DMS53 (cell line): Measurements from ENCODE around the gene RTL3.
A peak's percentile ranks its signal among the peaks of the same experiment; 100 is the strongest.
"Not testable (repeated sequence)": the region's sequence is repeated elsewhere in the genome, so short reads cannot be mapped to it uniquely, and the experiment has no call there.

ENCODE experiments used
- DNase-seq: peaks from one replicate; lab custom pipeline; 2025; lab: John Stamatoyannopoulos, UW

RTL3 gene, protein sequence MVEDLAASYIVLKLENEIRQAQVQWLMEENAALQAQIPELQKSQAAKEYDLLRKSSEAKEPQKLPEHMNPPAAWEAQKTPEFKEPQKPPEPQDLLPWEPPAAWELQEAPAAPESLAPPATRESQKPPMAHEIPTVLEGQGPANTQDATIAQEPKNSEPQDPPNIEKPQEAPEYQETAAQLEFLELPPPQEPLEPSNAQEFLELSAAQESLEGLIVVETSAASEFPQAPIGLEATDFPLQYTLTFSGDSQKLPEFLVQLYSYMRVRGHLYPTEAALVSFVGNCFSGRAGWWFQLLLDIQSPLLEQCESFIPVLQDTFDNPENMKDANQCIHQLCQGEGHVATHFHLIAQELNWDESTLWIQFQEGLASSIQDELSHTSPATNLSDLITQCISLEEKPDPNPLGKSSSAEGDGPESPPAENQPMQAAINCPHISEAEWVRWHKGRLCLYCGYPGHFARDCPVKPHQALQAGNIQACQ

DNA sequence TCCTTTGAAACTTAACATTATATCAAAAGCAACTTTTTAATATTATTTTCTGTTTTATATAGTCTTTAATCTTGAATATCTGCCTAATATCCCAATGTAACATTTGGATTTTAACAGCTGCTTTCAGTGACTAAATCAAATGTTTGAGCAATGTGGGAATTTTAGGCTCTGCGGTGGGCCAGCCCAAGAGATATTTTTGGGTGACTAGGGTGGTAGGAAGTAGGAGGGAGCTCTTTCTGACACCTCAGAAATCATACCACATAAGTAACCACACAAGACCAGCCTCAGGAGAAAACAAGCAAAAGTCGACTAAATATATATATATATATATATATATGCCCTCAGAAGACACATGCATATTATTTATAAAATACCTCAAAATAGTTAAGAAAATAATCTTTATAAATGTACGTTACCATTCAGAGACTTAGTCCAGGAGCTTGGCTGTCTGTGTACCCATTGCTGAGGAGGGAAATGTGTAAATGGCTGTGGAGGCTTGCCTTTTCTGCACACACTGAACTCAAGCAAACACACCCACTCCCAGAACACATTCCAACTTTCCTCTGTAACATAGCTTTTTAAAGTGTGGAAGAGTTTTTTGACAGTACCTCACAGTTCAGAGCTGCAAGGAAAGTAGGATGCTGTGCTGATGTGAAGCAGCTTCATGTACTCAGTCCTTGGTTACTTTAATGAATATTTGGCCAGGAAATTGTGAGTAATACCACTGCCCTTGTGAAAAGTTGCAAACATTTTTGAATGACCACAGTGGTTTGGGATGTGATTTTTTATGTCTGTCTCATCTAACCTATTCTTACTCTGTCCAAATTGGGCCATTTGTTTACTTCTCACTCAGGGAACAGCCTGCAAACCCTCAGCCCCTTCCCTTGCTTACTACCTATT, at the start of gene RTL3:
Gene RTL3, minus strand, starts transcription at position 484 of the 900 bp plus-strand sequence. CDS start 908 bp downstream, outside the sequence.
- no peak for DNase-seq

- no peak for DNase-seq
Observed at GRCh38 chrX:78708816-78709215, 49.7 kb upstream of the RTL3 start.

DNA sequence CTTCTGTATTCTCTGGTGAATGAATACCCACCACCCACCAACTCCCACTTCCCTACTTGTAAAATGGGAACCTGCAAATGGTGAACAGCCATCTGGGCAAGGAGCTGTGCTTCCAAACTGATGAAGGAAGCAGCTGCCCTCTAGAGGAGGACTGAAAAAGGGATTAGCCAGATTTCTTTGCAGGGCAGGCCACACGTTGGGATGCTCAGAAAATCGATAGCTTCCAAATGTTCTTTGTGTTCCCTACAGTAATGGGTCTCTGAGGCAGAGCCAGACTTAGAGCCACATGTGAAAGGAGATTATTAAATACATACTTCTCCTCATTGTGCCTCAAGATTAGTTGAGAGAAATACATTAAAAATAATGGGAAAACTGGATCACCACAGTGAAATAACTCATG, 49.1 kb upstream of the RTL3 start:
- peak; percentile 57 for DNase-seq

DNA sequence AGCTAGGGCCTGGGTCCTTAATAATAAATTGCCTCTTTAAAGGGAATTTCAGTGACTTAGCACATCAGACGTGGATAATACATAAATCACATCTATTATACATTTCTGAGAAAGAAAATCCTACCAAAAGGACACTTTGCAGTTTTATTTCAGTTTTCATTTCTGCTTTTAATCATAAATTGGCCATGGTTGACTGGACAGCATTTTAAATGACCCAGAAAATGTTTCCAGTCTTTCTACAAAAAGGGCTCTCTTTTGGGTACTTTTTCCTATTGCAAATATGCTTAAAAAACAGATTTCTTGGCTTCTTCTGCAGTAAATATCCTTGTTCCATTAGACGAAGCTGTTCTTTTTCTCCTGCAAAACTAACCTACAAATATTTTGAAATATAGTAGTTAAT, 46.9 kb upstream of the RTL3 start:
- no peak for DNase-seq

- DNase-seq = no peak
Observed at GRCh38 chrX:78693536-78693935, 34.4 kb upstream of the RTL3 start.

DNA sequence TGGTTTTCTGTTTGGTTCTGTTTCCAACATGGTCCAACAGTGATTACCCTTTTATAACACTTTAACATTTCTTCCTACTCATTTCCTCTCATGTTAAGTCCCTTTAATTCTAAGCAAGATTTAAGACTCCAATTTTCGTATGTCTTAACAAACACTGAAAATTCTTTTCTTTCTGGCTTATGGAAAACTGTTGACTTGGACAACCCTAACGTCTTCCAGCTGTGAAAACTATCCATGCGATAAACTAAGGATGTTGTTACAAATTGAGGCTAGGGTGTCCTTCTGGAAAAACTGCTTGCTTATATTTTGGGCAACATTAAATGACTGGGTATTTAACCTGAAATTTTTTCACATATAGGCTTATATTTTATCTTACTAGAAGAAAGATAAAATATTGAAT, 33.9 kb upstream of the RTL3 start:
- DNase-seq = no peak

- DNase-seq = no peak
Observed at GRCh38 chrX:78687586-78687985, 28.5 kb upstream of the RTL3 start.

DNA sequence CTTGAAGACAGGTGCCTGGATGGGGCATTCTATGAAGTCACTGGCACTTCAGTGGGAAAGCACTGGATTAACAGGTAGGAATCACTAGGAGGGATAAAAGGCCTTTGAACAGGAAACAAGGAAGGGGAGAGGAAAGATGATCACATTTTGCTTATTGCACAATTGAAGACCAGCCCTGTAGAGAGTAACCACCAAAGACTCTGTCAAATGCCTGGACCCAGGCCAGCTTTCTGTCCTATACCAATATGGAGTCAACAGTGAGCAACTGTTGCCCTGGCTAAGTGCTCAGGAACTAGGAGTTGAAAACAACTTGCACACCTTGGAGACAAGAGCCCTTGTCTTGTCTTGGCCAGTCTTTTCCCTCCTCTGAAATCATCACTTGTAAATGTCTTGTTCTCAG, 14.1 kb upstream of the RTL3 start:
- DNase-seq = peak; percentile 26

DNA sequence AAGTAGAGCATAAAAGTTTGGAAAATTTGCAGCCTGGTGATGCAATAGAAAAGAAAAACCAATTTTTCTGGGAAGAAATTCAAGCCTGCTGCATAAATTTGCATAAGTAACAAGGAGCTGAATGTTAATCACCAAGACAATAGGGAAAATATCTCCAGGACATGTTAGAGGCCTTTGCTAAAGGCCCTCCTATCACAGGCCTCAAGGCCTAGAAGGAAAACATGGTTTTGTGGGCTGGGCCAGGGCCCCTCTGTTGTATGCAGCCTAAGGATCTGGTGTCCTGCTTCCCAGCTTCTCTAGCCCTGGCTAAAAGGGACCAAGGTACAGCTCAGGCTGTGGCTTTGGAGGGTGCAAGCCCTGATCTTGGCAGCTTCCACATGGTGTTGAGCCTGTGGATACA, 6.2 kb upstream of the RTL3 start:
- DNase-seq = no peak

DNA sequence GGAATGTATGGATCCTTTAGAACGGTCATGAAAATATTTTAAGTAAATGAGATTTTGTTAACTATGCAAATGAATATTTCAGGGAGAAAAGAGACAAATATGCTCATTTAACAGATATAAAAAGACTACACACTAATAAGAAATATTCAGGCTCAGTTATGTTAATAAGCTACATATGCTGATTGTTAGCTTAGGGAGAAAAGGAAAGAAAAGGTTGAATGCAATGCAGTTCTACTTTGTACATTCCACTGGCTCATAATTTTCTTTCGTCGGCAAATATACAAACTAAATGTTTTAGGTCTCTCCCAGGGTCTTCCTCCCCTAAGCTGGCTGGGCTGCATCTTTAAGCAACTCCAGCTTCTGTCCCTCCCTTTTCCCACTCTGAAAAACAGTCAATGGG, 2.7 kb upstream of the RTL3 start:
- no peak for DNase-seq

DNA sequence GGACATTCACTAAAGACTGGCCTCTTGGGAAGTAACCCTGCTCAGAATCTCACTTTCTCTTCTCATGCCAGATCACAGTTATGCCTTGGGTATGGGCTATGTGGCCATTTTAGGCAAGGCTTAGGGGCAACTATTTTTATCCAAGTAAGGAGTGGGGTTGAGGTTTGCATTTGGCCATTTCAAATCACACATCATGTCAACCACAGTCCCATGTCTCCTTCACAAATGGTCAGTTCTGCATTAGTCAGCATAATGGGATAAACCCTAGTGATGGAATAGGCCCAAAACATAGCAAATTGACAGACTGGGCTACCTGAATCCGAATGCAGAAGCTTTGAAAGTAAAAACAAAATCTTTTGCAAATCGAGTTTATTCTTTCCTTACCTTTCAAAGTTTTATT, 827 bp upstream of the RTL3 start:
- DNase-seq = no peak

DNA sequence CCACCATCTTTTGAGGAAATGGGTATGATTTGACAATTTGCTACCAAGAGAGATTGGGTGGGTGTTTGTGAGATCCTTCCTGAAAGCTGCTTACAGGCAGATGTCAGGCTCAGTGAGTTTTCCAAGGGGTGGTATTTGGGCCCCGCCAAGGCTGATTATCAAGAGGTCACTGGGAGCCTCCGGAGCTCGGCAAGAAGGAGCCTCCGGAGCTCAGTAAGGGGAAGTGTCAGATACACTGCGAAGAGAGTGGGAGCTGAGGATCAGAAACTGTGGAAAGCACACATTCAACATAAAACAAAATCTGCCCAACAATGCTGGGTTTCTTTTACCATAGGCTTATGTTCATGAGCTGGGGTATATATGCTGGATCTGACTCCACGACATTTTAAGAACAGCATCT, 714 bp downstream of the RTL3 start:
- no peak for DNase-seq

GRCh38 chrX:78655642-78656041, 3.5 kb downstream of the RTL3 start:
- no peak for DNase-seq

DNA sequence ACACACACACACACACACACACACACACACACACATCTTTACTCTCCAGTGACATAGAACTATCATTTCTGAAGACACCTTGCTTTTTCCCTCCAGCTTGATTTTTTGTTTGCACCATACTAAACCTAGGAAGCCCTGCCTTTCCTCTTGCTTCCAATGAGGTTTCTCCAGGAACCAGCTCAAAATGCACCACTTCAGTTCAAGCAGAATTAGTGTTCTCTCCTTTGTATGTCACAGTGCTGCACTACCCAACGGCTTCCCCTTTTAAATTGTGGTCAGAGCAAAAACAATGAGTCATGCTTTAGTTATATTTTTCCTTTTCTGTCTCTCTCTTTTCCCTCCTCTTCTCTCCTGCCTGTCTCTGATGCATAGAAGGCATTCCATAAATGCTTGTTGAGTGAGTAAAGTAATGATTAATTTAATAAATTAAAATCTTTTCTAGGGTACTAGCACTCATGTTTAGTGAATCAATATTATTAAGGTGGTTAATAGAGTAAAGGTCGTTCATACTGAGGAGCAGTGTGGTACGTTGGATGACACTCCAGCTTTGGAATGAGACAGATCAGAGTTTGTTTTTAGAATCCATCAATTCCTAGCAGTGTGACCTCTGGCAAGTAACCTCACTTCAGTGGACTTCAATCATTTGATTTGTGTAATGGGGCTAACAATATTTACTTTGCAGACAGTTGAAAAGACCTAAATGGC, 5.9 kb downstream of the RTL3 start:
- peak; percentile 54 for DNase-seq

DNA sequence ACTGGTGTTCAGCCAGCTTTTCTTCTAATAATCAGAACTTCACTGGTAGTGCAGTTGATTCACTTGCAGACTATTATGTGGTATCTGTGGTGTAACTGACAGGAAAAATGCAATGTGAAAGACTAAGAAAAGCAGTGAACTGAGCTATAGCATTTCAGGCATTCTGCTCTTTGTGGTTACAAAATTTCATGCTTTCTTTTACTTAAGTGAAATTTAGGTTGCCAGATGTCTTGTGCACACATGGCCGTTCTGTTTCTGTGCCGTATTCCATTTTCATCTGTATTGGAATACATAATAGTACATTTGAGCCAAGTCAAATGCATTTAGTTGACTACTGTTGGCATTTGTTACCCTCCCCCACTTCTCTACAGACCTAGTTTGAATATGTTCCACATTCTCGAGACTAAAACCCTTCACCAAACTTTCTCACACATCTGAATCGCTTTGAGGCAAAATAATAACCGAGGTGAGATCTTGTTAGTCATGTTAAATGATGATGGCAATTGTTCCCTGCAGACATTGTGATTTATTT, 8.2 kb downstream of the RTL3 start:
- no peak for DNase-seq

GRCh38 chrX:78643874-78644273, 15.3 kb downstream of the RTL3 start:
- no peak for DNase-seq

DNA sequence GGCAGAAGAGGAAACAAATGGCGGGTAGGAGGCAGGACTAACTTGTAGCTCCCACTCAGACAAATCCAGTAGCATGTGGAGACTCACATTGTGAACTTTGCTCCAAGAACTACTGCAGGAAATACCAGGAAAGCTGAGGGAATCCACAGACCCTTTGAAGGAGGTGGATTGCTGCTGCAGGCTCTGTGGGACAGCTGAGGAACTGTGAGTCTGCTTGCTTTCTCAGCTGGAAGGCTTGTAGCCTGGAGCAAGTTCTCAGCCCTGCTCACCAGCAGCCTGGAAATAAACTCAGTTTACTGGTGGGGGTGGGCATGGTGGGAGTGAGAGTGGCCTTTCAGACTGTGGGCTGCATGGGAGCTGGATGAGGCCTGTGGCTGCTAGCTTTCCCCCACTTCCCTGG, 16.0 kb downstream of the RTL3 start:
- no peak for DNase-seq

- DNase-seq = not testable (repeated sequence)
Observed at GRCh38 chrX:78636096-78636495, 23.0 kb downstream of the RTL3 start.

DNA sequence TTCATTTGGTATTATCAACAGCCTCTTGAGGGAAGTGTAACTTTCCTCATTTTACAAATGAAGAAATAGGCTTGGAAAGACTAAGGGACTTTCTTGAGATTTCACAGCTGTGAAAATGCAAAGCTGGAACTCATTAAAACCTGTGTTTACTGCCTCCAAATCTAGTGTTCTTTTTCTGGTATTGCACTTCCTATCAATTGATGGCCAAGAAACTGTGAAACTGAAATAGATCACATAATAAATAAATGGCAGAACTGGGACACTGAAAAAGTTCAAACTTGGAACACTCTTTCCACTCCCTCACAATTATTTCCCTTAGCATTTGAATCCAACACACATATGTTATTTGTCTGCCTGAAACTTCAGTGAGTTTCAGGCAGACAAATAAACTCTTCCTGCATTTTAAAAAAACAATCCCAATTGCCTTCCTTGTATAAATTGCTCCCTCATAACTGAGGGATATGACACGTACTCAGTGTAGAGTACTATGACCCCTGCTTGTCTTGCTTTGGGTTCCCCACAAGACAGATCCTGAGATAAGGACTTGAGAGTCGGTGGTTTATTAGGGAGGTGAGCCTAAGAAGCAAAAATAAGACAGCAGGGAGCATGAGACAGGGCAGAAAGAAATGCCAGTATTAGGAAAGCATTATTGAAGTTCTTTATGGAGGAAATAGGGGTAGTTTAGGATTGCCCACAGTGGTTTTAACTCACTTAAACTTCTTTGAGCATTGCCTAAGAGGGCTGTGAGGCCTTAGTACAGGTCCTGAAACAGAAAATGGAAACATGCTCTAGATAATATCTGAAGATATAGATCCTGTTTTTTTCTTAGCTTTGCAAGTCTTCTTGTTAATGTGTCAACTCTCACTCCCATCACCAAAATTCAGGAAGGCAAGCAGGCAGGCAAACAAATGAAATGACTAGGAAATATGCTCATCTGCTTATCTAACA, 33.9 kb downstream of the RTL3 start:
- DNase-seq = no peak

- DNase-seq = no peak
Observed at GRCh38 chrX:78624426-78624825, 34.7 kb downstream of the RTL3 start.

- no peak for DNase-seq
Observed at GRCh38 chrX:78622831-78623230, 36.3 kb downstream of the RTL3 start.
